K562 (cell line): ENCODE results near the gene PSRC1. TPM values are rescaled to one million over a fixed set of nuclear protein-coding genes. Genes with fewer than 3 reads are reported as not detected.

Experiments used
- ATAC-seq: fragments of 200-7000 bp; cut with Tn5 transposase; 3 replicates; pipeline ENCODE4 v1.9.1; 2020; ENCODE audit warnings: moderate library complexity
- BruUV-seq: library from RNA; stranded (reverse); fragments of 400-500 nt; replicated peaks from 2 replicates; lab custom pipeline; 2021; lab: Mats Ljungman, UMichigan
- CTCF ChIA-PET: fragments of 300-600 bp; formaldehyde crosslinking; extraction: SDS; loops from one replicate; lab custom pipeline; 2021; ENCODE audit warnings: low intra/inter-chr PET ratio; lab: Yijun Ruan, JAX
- POLR2A ChIA-PET: fragments of 300-600, 350-650 bp; sonication (Branson Sonifier 250); formaldehyde crosslinking; extraction: SDS; loops from one replicate; lab custom pipeline; 2021; ENCODE audit warnings: antibody characterized with exemption, inconsistent platforms; lab: Yijun Ruan, JAX
- DNase-seq, 4 experiments: peaks; one replicate each; pipeline versions ENCODE4 v3.0.0 to v3.0.0-alpha.2; 2011 to 2018; ENCODE audit warnings: low spot score in 3 of 4, mixed read lengths in 3 of 4; ENCODE audit errors: extremely low read depth in 1 of 4
- FAIRE-seq: peaks from 2 replicates; lab custom pipeline; 2011; peaks lifted over from hg19 to GRCh38; lab: Jason Lieb, UNC
- H2AFZ ChIP-seq: 2 replicates; pipeline ENCODE4 v1.6.0; 2011; ENCODE audit warnings: low read depth, low read length, control low read depth, inconsistent platforms
- H3K27ac ChIP-seq: fragments of 200-600 bp; 3 replicates; pipeline ENCODE4 v1.8.0; 2011; ENCODE audit warnings: low read depth, mild to moderate bottlenecking, control low read depth, inconsistent platforms, low read length, moderate library complexity, mixed read lengths; ENCODE audit errors: extremely low read depth
- H3K27me3 ChIP-seq, 2 experiments: fragments of 300-600 bp in 1 of 2; 2 replicates in 1 of 2; 3 replicates in 1 of 2; pipeline versions ENCODE4 v1.6.0 to v1.8.0; 2011; ENCODE audit warnings: inconsistent platforms in 2 of 2, low read length in 2 of 2, mild to moderate bottlenecking in 1 of 2, mixed read lengths in 1 of 2, moderate library complexity in 1 of 2; ENCODE audit not compliant: control insufficient read depth in 2 of 2, insufficient read depth in 2 of 2
- H3K36me3 ChIP-seq: fragments of 300-600 bp; 3 replicates; pipeline ENCODE4 v1.8.0; 2011; ENCODE audit warnings: mild to moderate bottlenecking, low read length, inconsistent platforms; ENCODE audit not compliant: control insufficient read depth, insufficient read depth
- H3K4me1 ChIP-seq, 2 experiments: fragments of 200-600 bp in 1 of 2; replicated peaks in 1 of 2; 2 replicates in 1 of 2; 3 replicates in 1 of 2; pipeline versions ENCODE4 v1.5.1 to v1.8.0; 2011; ENCODE audit warnings: inconsistent platforms in 2 of 2, low read length in 2 of 2, mild to moderate bottlenecking in 1 of 2, mixed read lengths in 1 of 2, moderate library complexity in 1 of 2; ENCODE audit not compliant: control insufficient read depth in 2 of 2, insufficient read depth in 2 of 2
- H3K4me2 ChIP-seq: 2 replicates; pipeline ENCODE4 v1.6.1; 2011; ENCODE audit warnings: low read length, control low read depth, inconsistent platforms, mixed read lengths; ENCODE audit not compliant: insufficient read depth
- H3K4me3 ChIP-seq: fragments of 200-600 bp; sonication (generic), shearing (Covaris generic); 2 replicates; pipeline ENCODE4 v1.5.1; 2016; ENCODE audit warnings: control low read depth, inconsistent platforms
- H3K79me2 ChIP-seq: fragments of 200-600 bp; 3 replicates; pipeline ENCODE4 v1.8.0; 2011; ENCODE audit warnings: low read length, inconsistent platforms; ENCODE audit not compliant: control insufficient read depth, insufficient read depth
- H3K9ac ChIP-seq, 2 experiments: 2 replicates each; pipeline versions ENCODE4 v1.6.0 to v1.6.1; 2011; ENCODE audit warnings: low read depth in 2 of 2, low read length in 2 of 2, control low read depth in 1 of 2, inconsistent platforms in 1 of 2, mild to moderate bottlenecking in 1 of 2, mixed read lengths in 1 of 2; ENCODE audit not compliant: insufficient read depth in 1 of 2
- H3K9me1 ChIP-seq: one replicate; pipeline ENCODE4 v1.6.0; 2011; ENCODE audit warnings: inconsistent platforms, mild to moderate bottlenecking, low read length, moderate library complexity; ENCODE audit not compliant: control insufficient read depth, insufficient read depth
- H3K9me3 ChIP-seq: replicated peaks from 2 replicates; pipeline ENCODE4 v1.5.1; 2011; ENCODE audit warnings: low read depth, low read length, inconsistent platforms; ENCODE audit not compliant: control insufficient read depth, insufficient read depth
- H4K20me1 ChIP-seq: replicated peaks from 2 replicates; pipeline ENCODE4 v1.6.1; 2011; ENCODE audit warnings: low read length, inconsistent platforms, mixed read lengths; ENCODE audit not compliant: control insufficient read depth, insufficient read depth
- BRD4 ChIP-seq: fragments of 200-600 bp; sonication (generic); IDR thresholded peaks from 2 replicates; pipeline ENCODE4 v1.6.1; 2017; ENCODE audit warnings: inconsistent platforms
- CC2D1A ChIP-seq: fragments of 450-650 bp; IDR thresholded peaks from 2 replicates; pipeline ENCODE4 v1.6.1; 2017; ENCODE audit warnings: mild to moderate bottlenecking
- CHD4 ChIP-seq: fragments of 200-600 bp; sonication (generic); IDR thresholded peaks from 3 replicates; pipeline ENCODE4 v1.6.1; 2012; ENCODE audit warnings: low read depth, mild to moderate bottlenecking, mixed read lengths, low read length, inconsistent platforms; ENCODE audit not compliant: insufficient read depth, insufficient replicate concordance, poor library complexity, severe bottlenecking
- DIDO1 ChIP-seq: fragments of 450-650 bp; IDR thresholded peaks from 2 replicates; pipeline ENCODE4 v1.6.1; 2016; ENCODE audit warnings: low read depth, missing biosample characterization, missing genetic modification characterization
- HDAC6 ChIP-seq: IDR thresholded peaks from 2 replicates; pipeline ENCODE4 v1.6.1; 2012; ENCODE audit warnings: low read depth, mild to moderate bottlenecking, control low read depth, inconsistent platforms, low read length, moderate library complexity
- KAT2B ChIP-seq: IDR thresholded peaks from one replicate; pipeline ENCODE4 v1.6.1; 2012; ENCODE audit warnings: low read depth, mild to moderate bottlenecking, control low read depth, inconsistent platforms, low read length, moderate library complexity
- MAFF ChIP-seq: IDR thresholded peaks from 2 replicates; pipeline ENCODE4 v1.6.1; 2012; ENCODE audit warnings: low read length, improper control_type of control experiment
- PHB ChIP-seq: fragments of 250-450 bp; sonication (Bioruptor Pico); IDR thresholded peaks from 2 replicates; pipeline ENCODE4 v1.5.0; 2021
- PRPF4 ChIP-seq: fragments of 200-400 bp; formaldehyde crosslinking; IDR thresholded peaks from one replicate; pipeline ENCODE4 v1.6.1; 2017; ENCODE audit warnings: low read length, low read depth, mild to moderate bottlenecking; ENCODE audit not compliant: insufficient read depth, poor library complexity, severe bottlenecking
- RFX7 ChIP-seq: fragments of 250-450 bp; sonication (Bioruptor Pico); IDR thresholded peaks from 2 replicates; pipeline ENCODE4 v1.5.1; 2021; ENCODE audit warnings: mild to moderate bottlenecking
- RHOXF2B ChIP-seq: fragments of 250-450 bp; sonication (Bioruptor Pico); conservative IDR thresholded peaks from 2 replicates; pipeline ENCODE4 v1.5.1; 2021
- TAF7 ChIP-seq: fragments of 450-650 bp; IDR thresholded peaks from 2 replicates; pipeline ENCODE4 v1.6.1; 2016; ENCODE audit warnings: missing genetic modification characterization, missing compliant biosample characterization
- ZNF12 ChIP-seq: sonication (generic); formaldehyde crosslinking; IDR thresholded peaks from 2 replicates; pipeline ENCODE4 v1.4.0; 2020; ENCODE audit warnings: mild to moderate bottlenecking, missing genetic modification reagents
- ZNF174 ChIP-seq: fragments of 250-450 bp; sonication (Bioruptor Pico); IDR thresholded peaks from 2 replicates; pipeline ENCODE4 v1.4.0; 2020; ENCODE audit warnings: mild to moderate bottlenecking
- WGBS: fragments of 100-300 bp; shearing (Covaris generic); methylation state at CpG from one replicate; pipeline ENCODE4 v1.1.6; 2016; ENCODE audit warnings: low coverage, mixed read lengths; ENCODE audit not compliant: insufficient coverage; ENCODE audit errors: missing lambda C conversion rate; 5-methylcytosine and 5-hydroxymethylcytosine counted together
- in situ Hi-C: fragments of 300-500 bp; cut with MboI; formaldehyde crosslinking; loops from 4 replicates; pipeline ENCODE4 v1.15.0; 2018; ENCODE audit warnings: inconsistent platforms, mixed read lengths
- intact Hi-C: fragments of 100-400 bp; cut with micrococcal nuclease; formaldehyde crosslinking; loops from 2 replicates; pipeline ENCODE4 v1.14.2; 2022
- polyA plus RNA-seq, 8 experiments: library from polyadenylated mRNA; depleted of rRNA in 4 of 8; stranded (reverse) in 5 of 8; unstranded in 3 of 8; fragments of >200 nt; fragmentation: Nextera tagmentation in 2 of 8; fragmentation: Illumina TruSeq in 1 of 8; extraction: Ambion mirVana in 2 of 8; extraction: Trizol in 1 of 8; gene quantifications; 2 replicates each; pipeline versions ENCODE4 v1.2.1 to v1.2.3, GENCODE V29; 2011 to 2014; ENCODE audit warnings: inconsistent platforms in 1 of 8, missing spikeins in 1 of 8
- total RNA-seq, 7 experiments: library from RNA; depleted of rRNA in 6 of 7; stranded (reverse); fragments of >200 nt in 6 of 7; fragmentation: Illumina TruSeq in 2 of 7; extraction: Trizol in 2 of 7; gene quantifications; 2 replicates each; pipeline versions ENCODE4 v1.2.1 to v1.2.3, GENCODE V29; 2011 to 2021; ENCODE audit warnings: low replicate concordance in 1 of 7
- TF ChIP-seq, protein P1 (sequence below): fragments of 450-650 bp; formaldehyde crosslinking; conservative IDR thresholded peaks from 2 replicates; pipeline ENCODE4 v1.4.0; 2022; ENCODE audit warnings: mild to moderate bottlenecking, missing genetic modification characterization
- TF ChIP-seq, protein P2 (sequence below): fragments of 250-450 bp; sonication (Bioruptor Pico); IDR thresholded peaks from 2 replicates; pipeline ENCODE4 v1.8.0; 2022; ENCODE audit warnings: moderate library complexity, mild to moderate bottlenecking, inconsistent platforms

Gene PSRC1
- total and polyA plus RNA-seq, 9 of the 15 experiments (the other 6 are each of a cell fraction or from before 2014, with no cell fraction given): 6.5 to 65.2 (median 39.3) TPM

DNA sequence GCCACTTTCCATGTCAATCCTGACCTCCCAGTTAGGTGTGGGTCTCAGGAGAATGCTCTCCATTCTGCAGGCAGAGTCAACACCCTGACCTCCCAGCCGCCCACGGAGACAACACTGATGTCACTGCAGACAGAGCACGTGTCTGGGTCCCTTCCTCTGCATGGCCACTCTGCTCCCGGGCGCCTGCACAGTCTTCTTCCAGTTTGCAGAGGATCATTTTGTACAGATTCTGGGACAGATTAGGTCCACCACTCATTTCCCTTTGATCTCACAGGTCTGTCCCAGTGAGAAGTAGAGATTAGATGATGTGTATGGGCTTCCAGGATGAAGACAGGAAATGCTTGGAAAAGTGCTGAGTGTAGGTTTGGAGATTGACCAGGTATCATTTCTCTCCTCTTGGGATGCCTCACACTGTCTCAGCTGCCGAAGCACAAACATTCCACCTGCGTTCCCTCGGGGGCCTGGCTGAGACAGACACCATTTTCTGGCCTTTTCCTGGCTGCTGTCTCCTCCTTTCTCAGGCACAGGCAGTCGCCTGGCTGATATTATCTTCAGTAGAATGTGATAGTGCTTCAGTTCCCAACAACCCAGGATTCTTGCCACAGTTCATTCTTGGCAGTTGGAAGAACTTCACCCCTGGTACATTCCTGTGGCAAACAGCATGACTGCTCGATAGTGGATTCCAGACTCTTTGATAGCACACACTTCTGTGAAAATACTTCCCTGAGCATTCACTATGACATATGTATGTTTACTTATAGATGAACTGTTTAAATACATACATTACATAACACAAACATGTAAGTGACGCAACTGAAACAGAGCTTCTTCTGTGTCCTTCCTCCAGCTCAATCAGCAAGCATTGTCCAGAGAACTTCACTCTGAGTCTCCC, 16.0 kb upstream of the PSRC1 start:
- 26% methylated on average over 11 of the region's 11 CpGs for WGBS
- H4K20me1 ChIP-seq: no peaks in the 10 kb centered on the region
- TF ChIP-seq BRD4 (no peak), PHB (CRISPR knock-in tag) (no peak), CHD4 (no peak), RHOXF2B (CRISPR knock-in tag) (no peak), KAT2B (no peak), RFX7 (no peak), HDAC6 (no peak), CC2D1A (no peak), TAF7 (tag) (no peak), ZNF174 (CRISPR knock-in tag) (no peak), ZNF12 (CRISPR knock-in tag) (no peak), MAFF (no peak), PRPF4 (no peak), DIDO1 (tag) (no peak)
- TF ChIP-seq, protein P1, sequence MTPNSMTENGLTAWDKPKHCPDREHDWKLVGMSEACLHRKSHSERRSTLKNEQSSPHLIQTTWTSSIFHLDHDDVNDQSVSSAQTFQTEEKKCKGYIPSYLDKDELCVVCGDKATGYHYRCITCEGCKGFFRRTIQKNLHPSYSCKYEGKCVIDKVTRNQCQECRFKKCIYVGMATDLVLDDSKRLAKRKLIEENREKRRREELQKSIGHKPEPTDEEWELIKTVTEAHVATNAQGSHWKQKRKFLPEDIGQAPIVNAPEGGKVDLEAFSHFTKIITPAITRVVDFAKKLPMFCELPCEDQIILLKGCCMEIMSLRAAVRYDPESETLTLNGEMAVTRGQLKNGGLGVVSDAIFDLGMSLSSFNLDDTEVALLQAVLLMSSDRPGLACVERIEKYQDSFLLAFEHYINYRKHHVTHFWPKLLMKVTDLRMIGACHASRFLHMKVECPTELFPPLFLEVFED: 0 out of 2 replicates have a peak, but pooled peaks have one; percentile 20
- TF ChIP-seq, protein P2, sequence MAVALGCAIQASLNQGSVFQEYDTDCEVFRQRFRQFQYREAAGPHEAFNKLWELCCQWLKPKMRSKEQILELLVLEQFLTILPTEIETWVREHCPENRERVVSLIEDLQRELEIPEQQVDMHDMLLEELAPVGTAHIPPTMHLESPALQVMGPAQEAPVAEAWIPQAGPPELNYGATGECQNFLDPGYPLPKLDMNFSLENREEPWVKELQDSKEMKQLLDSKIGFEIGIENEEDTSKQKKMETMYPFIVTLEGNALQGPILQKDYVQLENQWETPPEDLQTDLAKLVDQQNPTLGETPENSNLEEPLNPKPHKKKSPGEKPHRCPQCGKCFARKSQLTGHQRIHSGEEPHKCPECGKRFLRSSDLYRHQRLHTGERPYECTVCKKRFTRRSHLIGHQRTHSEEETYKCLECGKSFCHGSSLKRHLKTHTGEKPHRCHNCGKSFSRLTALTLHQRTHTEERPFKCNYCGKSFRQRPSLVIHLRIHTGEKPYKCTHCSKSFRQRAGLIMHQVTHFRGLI: no peak

More for the DNA sequence above, 16.0 kb upstream of the PSRC1 start:
- Histone ChIP-seq H3K4me3 (no peak overlapping the region), H3K27me3 (no peaks in the 10 kb centered on the region), H3K9ac (peak overlapping the region; percentile 39 to 49; a peak in 3 of 4 replicates), H3K79me2 (no peaks in the 10 kb centered on the region), H3K9me1 (no peaks in the 10 kb centered on the region), H3K27ac (peak overlapping the region; percentile 51), H3K4me1 (peaks cover 25 to 37% of the 10 kb centered on the region in 2 experiments), H3K4me2 (peak overlapping the region; percentile 20; the same call in 1 of the 2 replicates), H3K9me3 (no peaks in the 10 kb centered on the region), H2AFZ (peak overlapping the region; percentile 92), H3K36me3 (no peaks in the 10 kb centered on the region)
- FAIRE-seq (peak; percentile 56), ATAC-seq (peak; percentile 74), DNase-seq (peak; percentile 72 to 79 (median 74))
- ChIA-PET CTCF (no interaction called here), POLR2A (interaction anchor here (0.6 to 1.2 kb wide), 3 partner anchors 11 to 58 kb away, joined by 3 to 4 read pairs (median 3); no protein-coding TSS in a partner anchor)
- intact Hi-C loops (no loop called here), in situ Hi-C loops (no loop called here)
- BruUV-seq: no TSS peak
